ENCODE measurements around the gene DPF3. TPM values are rescaled to one million over a fixed set of nuclear protein-coding genes. Genes with fewer than 3 reads are reported as not detected.

DPF3 gene
- total RNA-seq, 2 experiments from 2014 or later, result 0.25 to 0.39 TPM

DNA sequence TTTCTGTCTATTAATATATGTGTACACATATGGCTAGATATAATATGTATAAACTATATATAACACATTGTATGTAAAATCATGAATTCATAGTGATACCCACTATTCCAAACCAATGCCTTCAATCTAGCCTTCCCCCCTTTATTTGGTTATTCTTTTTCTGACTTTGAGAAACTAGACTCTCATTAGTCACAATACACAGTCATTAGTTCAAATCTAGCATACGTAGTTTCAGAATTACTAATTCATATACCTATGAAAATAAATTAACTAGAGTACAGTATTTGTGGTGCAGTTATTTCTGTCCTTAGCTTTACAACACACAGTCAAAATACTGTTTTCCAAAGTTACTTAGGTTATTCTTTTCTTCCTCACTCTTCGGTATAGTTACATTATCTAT is 268.2 kb downstream of the DPF3 start:
- ATAC-seq (no peak), DNase-seq (no peak)
- no peak overlapping the region for H3K27ac Mint-ChIP-seq
- H3K27me3 Mint-ChIP-seq, result peaks cover 2% of the 10 kb centered on the region
- ChIA-PET POLR2A (no interaction called here), CTCF (no interaction called here)
- H3K4me3 Mint-ChIP-seq, result no peak overlapping the region
- H3K9me3 Mint-ChIP-seq (ENCODE audit: low read depth), result peaks cover 5% of the 10 kb centered on the region
- H3K36me3 Mint-ChIP-seq (ENCODE audit: low read depth), result no peaks in the 10 kb centered on the region
- H3K4me1 Mint-ChIP-seq, result no peaks in the 10 kb centered on the region
- intact Hi-C loops (cut with DNase I, micrococcal nuclease), result no loop called here

DNA sequence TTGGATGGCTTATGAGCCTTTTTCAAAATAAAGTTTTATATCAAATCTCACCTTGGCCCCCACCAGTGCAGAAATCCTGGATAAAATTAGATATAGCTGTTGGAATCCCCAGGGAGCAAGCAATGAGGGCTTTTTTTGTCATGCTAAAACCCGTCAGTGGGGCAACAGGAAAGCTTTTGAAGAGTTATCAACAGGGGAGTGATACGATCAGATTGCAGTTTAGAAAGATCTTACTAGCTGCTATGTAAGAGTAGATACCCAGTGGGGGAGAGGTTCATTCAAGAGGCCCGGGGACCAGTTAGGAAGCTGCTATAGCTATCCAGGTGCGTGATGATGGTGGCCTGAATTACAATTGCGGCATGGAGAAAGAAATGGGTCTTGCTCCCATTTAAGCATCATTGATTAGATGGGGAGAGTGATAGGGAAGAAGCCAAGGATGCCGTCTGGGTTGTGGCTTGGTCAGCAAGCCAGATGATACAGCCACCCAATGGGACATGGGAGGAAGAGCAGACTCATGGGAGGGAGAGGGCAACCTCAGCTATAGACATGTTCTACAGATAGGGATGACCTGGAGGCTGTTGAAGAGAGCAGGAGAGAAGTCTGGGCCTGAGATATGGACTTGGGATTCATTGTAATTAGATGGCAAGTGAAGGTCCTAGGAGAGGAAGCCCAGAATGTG is 272.4 kb downstream of the DPF3 start:
- Mint-ChIP-seq H3K4me1 (no peaks in the 10 kb centered on the region), H3K9me3 (ENCODE audit: low read depth) (peaks cover 3% of the 10 kb centered on the region), H3K27ac (no peak overlapping the region), H3K36me3 (ENCODE audit: low read depth) (no peaks in the 10 kb centered on the region), H3K27me3 (peaks cover 4% of the 10 kb centered on the region), H3K4me3 (no peak overlapping the region)
- POLR2A ChIA-PET, result no interaction called here
- CTCF ChIA-PET, result interaction anchor here (0.7 to 1.2 kb wide), 2 partner anchors 9 to 834 kb away, joined by 3 read pairs; no protein-coding TSS in a partner anchor
- DNase-seq (no peak), ATAC-seq (no peak)
- intact Hi-C loops (cut with DNase I, micrococcal nuclease), result no loop called here

DNA sequence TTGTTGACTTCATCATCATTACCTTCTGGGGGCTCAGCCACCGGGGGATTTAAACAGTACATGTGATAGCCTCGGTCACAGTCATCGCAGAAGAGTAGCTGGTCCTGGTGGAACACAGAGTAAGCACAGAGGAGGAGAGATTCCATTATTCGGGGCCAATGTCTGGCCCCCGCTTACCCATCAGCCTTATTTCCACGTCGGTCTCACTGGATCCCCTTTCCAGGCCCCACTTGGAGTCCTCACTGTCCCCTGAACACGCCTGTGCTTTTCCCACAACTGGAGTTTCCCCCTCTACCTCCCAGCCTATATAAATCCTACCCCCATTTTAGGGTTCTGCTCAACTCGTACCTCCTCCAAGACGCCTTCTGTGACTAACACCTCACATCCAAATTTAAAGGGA is 274.0 kb downstream of the DPF3 start:
- Mint-ChIP-seq H3K36me3 (ENCODE audit: low read depth) (no peaks in the 10 kb centered on the region), H3K4me1 (no peaks in the 10 kb centered on the region), H3K9me3 (ENCODE audit: low read depth) (no peaks in the 10 kb centered on the region), H3K27ac (no peak overlapping the region), H3K27me3 (peaks cover 4% of the 10 kb centered on the region), H3K4me3 (no peak overlapping the region)
- intact Hi-C loops (cut with DNase I, micrococcal nuclease), result no loop called here
- ChIA-PET CTCF (no interaction called here), POLR2A (no interaction called here)
- ATAC-seq, result no peak
- no peak for DNase-seq

- Mint-ChIP-seq H3K4me1 (no peaks in the 10 kb centered on the region), H3K27ac (no peak overlapping the region), H3K27me3 (peaks cover 2% of the 10 kb centered on the region), H3K36me3 (ENCODE audit: low read depth) (no peaks in the 10 kb centered on the region), H3K9me3 (ENCODE audit: low read depth) (no peaks in the 10 kb centered on the region), H3K4me3 (no peak overlapping the region)
- ChIA-PET CTCF (no interaction called here), POLR2A (no interaction called here)
- DNase-seq (no peak), ATAC-seq (no peak)
- intact Hi-C loops (cut with DNase I, micrococcal nuclease), result no loop called here
Measured at GRCh38 chr14:72619111-72619571, 274.8 kb downstream of the DPF3 start.

GRCh38 chr14:72618424-72618823 is 275.5 kb downstream of the DPF3 start:
- no peak for DNase-seq
- H3K4me3 Mint-ChIP-seq, result no peak overlapping the region
- CTCF ChIA-PET, result interaction anchor here (0.5 to 0.6 kb wide), 2 partner anchors 215 to 1358 kb away, joined by 3 read pairs; no protein-coding TSS in a partner anchor
- peaks cover 2% of the 10 kb centered on the region for H3K27me3 Mint-ChIP-seq
- no peak overlapping the region for H3K27ac Mint-ChIP-seq
- no peaks in the 10 kb centered on the region for H3K9me3 Mint-ChIP-seq (ENCODE audit: low read depth)
- intact Hi-C loops (cut with DNase I, micrococcal nuclease), result no loop called here
- no peaks in the 10 kb centered on the region for H3K36me3 Mint-ChIP-seq (ENCODE audit: low read depth)
- H3K4me1 Mint-ChIP-seq, result no peaks in the 10 kb centered on the region
- POLR2A ChIA-PET, result no interaction called here
- no peak for ATAC-seq

DNA sequence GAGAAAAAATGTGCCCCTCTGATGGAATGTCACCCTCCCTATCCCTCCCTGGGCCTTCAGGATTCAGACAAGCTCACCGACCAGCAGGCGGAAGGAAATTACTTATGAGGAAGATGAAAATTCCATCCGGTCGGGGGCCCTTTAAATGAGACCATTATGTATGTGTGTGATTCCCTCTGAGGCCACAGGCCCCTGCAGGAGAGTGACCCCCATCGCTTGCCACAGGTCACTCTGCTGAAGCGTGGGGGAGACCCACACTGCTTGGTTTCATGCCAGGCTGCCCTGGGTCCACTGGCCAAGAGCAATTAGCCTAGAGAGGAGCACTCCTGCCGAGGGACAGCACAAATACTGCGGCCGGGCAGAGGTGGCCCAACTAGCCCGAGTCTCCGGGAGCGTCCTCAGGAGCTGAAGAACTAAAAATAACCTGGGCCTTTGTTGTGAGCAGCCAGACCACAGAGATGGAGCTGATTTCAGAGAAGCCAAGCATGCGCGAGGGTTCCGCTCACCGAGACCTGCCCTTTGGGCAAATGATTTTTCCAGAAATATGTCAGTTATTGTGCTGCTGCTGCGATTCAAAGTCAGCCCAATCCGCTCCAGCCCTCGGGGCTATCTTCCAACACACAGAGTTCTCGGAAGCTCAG is 276.4 kb downstream of the DPF3 start:
- POLR2A ChIA-PET, result no interaction called here
- DNase-seq, result no peak

GRCh38 chr14:72616811-72617210 is 277.1 kb downstream of the DPF3 start:
- Mint-ChIP-seq H3K36me3 (ENCODE audit: low read depth) (no peaks in the 10 kb centered on the region), H3K27me3 (peaks cover 2% of the 10 kb centered on the region), H3K4me3 (no peak overlapping the region), H3K9me3 (ENCODE audit: low read depth) (no peaks in the 10 kb centered on the region), H3K4me1 (no peaks in the 10 kb centered on the region), H3K27ac (no peak overlapping the region)
- ATAC-seq, result no peak
- ChIA-PET CTCF (interaction anchor here (1.0 to 1.3 kb wide), 2 partner anchors 22 to 287 kb away, joined by 3 read pairs; no protein-coding TSS in a partner anchor), POLR2A (no interaction called here)
- intact Hi-C loops (cut with DNase I, micrococcal nuclease), result no loop called here
- no peak for DNase-seq

More for the DNA sequence above, 276.4 kb downstream of the DPF3 start:
- Mint-ChIP-seq H3K4me1 (no peaks in the 10 kb centered on the region), H3K27me3 (peaks cover 2% of the 10 kb centered on the region), H3K36me3 (ENCODE audit: low read depth) (no peaks in the 10 kb centered on the region), H3K4me3 (no peak overlapping the region), H3K27ac (no peak overlapping the region), H3K9me3 (ENCODE audit: low read depth) (no peaks in the 10 kb centered on the region)
- intact Hi-C loops (cut with DNase I, micrococcal nuclease), result no loop called here
- no peak for ATAC-seq
- CTCF ChIA-PET, result interaction anchor here (0.5 to 1.3 kb wide), 2 partner anchors 286 to 1357 kb away, joined by 3 read pairs; no protein-coding TSS in a partner anchor

GRCh38 chr14:72616294-72616693 is 277.6 kb downstream of the DPF3 start:
- ATAC-seq, result no peak
- intact Hi-C loops (cut with DNase I, micrococcal nuclease), result no loop called here
- no peaks in the 10 kb centered on the region for H3K4me1 Mint-ChIP-seq
- ChIA-PET POLR2A (no interaction called here), CTCF (interaction anchor here (1.0 to 1.3 kb wide), 2 partner anchors 22 to 288 kb away, joined by 3 read pairs; no protein-coding TSS in a partner anchor)
- H3K36me3 Mint-ChIP-seq (ENCODE audit: low read depth), result no peaks in the 10 kb centered on the region
- no peak overlapping the region for H3K4me3 Mint-ChIP-seq
- H3K27me3 Mint-ChIP-seq, result peaks cover 2% of the 10 kb centered on the region
- no peak overlapping the region for H3K27ac Mint-ChIP-seq
- H3K9me3 Mint-ChIP-seq (ENCODE audit: low read depth), result no peaks in the 10 kb centered on the region
- DNase-seq, result no peak

GRCh38 chr14:72615451-72616121 is 278.3 kb downstream of the DPF3 start:
- no peaks in the 10 kb centered on the region for H3K9me3 Mint-ChIP-seq (ENCODE audit: low read depth)
- H3K27me3 Mint-ChIP-seq, result peaks cover under 1% of the 10 kb centered on the region
- no peaks in the 10 kb centered on the region for H3K36me3 Mint-ChIP-seq (ENCODE audit: low read depth)
- no peak for DNase-seq
- no peak overlapping the region for H3K4me3 Mint-ChIP-seq
- ATAC-seq, result no peak
- no peaks in the 10 kb centered on the region for H3K4me1 Mint-ChIP-seq
- CTCF ChIA-PET, result no interaction called here
- intact Hi-C loops (cut with DNase I, micrococcal nuclease), result no loop called here
- H3K27ac Mint-ChIP-seq, result no peak overlapping the region
- POLR2A ChIA-PET, result no interaction called here

- intact Hi-C loops (cut with DNase I, micrococcal nuclease), result no loop called here
- Mint-ChIP-seq H3K27ac (no peak overlapping the region), H3K36me3 (ENCODE audit: low read depth) (no peaks in the 10 kb centered on the region), H3K4me1 (no peaks in the 10 kb centered on the region), H3K27me3 (no peaks in the 10 kb centered on the region), H3K4me3 (no peak overlapping the region), H3K9me3 (ENCODE audit: low read depth) (no peaks in the 10 kb centered on the region)
- ChIA-PET CTCF (no interaction called here), POLR2A (no interaction called here)
- ATAC-seq (no peak), DNase-seq (no peak)
Measured at GRCh38 chr14:72614891-72615415, 278.9 kb downstream of the DPF3 start.

GRCh38 chr14:72614365-72614764 is 279.5 kb downstream of the DPF3 start:
- no peak overlapping the region for H3K27ac Mint-ChIP-seq
- CTCF ChIA-PET, result interaction anchor here (0.6 kb wide), 1 partner anchor 148 kb away, joined by 3 read pairs; no protein-coding TSS in a partner anchor
- no peaks in the 10 kb centered on the region for H3K36me3 Mint-ChIP-seq (ENCODE audit: low read depth)

More at GRCh38 chr14:72614365-72614764, 279.5 kb downstream of the DPF3 start:
- Mint-ChIP-seq H3K4me1 (no peaks in the 10 kb centered on the region), H3K4me3 (no peak overlapping the region), H3K9me3 (ENCODE audit: low read depth) (no peaks in the 10 kb centered on the region), H3K27me3 (no peaks in the 10 kb centered on the region)
- ATAC-seq (no peak), DNase-seq (no peak)
- intact Hi-C loops (cut with DNase I, micrococcal nuclease), result no loop called here
- POLR2A ChIA-PET, result no interaction called here
